GM10847 (cell line): ENCODE measurements around the gene FOXB1.

Experiments used
- POLR2A ChIP-seq: IDR thresholded peaks from 2 replicates; pipeline ENCODE4 v1.6.1; 2011; ENCODE audit not compliant: insufficient read length; ENCODE audit errors: extremely low read depth

Gene FOXB1

DNA sequence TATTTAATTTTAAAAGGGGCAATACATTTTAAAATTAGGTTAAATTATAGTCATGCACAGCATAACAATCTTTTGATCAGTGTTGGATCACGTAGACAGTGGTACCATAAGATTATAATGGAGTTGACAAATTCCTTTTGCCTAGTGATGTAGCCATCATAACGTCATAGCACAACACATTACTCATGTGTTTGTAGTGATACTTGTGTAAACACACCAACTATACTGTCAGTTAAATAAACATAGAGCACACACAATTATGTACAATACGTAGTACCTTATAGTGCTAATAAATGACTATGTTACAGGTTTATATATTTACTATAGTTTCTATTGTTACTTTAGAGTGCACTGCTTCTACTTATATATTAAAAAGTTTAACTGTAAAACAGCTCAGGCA is 31.2 kb downstream of the FOXB1 start:
- no peak for TF ChIP-seq POLR2A

DNA sequence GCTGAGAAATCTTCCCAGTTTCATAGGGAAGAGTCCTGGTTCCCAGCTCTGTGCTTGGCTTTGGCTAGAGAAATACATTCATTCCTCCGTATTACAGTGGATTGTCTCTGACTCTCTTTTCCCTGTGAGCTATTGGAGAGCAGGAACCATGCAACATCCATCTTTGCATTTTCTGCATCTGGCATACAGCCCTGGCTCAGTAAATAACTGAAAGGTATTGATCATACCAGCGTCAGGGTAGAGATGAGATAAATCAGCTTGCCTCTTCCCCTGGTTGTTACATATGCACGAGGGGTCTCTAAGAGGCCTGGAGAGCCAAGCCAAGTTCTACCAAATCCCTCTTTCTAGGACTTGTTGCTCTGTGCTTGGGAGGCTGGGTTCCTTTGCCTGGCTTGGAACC is 35.2 kb downstream of the FOXB1 start:
- no peak for TF ChIP-seq POLR2A

DNA sequence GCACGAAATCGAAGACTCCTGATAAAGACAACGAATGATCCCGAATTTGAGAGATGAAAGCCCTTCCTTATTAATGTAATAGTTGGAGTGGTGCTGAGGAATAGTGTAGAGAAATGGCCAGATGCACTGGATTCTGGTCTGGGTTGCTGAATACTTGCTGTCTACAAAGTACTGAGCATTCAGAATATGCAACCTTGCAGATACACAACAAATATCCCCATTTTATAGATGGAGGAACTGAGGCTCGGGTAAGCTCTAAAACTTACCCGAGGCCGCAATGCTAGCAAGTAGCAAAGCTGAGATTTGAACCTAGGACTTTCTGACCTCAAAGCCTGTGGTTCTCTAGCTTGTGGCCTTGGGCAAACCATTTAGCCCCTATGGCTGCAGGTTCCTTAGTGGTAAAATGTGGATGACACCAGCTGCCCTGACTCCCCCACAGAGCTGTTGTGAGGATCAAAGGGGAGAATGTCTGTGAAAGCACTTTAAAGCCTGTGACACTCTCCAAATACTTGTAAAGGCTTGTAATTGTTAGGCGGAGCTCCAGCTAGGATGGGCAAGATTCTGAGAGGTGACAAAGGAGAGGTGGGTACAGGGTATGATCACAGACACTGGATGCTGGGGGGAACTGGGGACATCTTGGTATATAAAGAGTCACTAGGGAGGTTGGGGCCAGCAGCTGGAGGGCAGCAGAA is 39.8 kb downstream of the FOXB1 start:
- TF ChIP-seq POLR2A = no peak

DNA sequence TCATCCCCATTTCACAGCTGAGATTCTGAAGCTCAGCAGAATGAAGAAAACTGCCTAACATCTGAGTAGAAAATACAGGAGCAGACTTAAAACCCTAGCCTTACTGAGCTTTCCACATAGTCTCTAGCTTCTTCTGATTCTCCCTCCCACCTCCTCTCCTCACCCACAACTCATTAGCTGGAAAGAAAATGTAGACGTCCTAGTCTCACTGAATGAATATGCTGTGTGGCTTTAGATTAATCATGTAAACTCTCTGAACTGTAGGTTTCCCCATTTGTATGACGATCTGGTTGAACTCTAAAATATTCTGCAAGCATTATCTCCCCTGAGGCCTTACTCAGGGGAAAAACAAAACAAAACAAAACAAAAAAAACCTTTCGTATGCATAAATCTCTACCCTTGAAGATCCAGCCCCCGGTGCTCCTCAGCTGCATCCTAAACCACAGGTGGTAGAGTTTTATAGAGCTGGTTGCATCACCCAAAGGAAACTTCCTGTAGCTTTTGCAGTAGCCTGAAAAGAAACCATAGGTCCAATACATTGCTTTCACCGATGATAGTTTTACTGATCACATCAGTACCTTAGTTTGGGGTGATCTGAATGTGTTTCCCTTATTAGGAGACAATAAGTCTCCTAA is 40.6 kb downstream of the FOXB1 start:
- no peak for TF ChIP-seq POLR2A

DNA sequence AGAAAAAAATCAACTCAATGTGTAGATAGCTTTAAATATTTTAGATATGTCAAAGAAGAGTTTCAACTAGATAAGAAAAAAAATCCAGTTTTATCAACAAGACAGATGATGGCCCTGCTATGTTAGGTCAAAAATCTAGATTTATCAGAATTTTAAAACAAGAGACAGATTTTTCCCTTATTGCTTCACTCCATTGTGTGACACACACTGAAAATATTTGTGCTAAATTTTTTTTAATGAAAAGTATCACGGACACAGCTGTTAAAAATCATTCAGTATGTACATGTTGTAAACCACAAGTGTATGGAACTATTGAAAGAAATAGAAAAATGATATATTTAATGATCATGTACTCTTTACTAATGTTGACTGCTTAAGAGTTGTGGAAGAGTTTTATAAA is 43.6 kb downstream of the FOXB1 start:
- TF ChIP-seq POLR2A = no peak

DNA sequence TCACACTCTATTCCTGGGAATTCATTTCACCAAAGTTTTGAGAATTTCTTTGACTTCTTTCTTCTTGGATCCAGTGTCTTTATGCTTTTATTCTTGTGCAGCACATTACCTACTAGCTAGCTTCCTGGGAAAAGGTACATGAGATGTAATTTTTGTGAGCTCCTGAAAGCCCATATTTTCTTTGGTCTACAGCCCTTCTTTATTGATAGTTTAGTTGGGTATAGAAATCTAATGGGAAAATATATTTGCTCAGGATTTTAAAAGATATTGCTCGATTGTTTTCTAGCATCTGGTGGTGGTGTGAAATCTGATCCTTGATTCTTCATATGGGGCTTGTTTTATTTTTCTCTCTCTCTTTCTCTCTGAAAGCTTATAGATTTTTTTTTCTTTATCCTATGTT is 45.8 kb downstream of the FOXB1 start:
- TF ChIP-seq POLR2A = no peak

DNA sequence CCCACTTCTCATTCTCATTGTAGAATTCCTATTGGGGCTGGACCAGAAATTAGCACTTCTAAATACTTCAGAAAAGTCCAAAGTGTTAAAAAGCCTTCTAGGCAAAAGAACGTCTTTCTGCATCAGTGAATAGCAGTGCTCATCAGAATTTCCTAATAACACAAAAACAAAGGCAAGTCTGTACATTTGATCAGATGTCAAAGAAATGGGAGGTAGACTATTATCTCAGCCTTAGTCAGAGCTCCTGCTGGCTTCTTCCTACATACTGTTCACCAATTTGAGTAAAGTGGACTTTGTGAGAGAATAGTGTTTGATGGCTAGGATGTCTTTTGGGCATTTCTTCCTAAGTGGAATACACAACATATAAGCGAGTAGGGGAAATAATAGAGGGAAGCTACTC is 48.7 kb downstream of the FOXB1 start:
- TF ChIP-seq POLR2A = no peak

DNA sequence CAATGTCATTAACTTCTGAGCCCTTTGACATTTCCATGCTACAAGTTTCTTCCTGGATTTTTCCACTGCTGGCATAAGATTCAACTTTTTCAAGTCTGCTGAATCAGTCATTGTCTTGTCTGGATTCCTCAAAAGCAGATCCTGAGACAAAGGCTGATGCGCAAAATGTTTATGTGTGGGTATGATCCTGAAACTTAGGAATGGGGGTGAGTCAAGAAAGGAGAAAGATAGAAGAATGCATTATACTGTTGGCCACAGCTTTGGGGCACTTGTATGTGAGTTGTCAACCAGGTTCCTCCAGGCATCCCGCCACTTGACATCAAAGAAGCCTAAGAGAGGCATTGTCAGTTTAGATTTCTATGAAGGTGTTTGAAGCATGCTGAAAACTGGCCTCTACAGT is 50.4 kb downstream of the FOXB1 start:
- no peak for TF ChIP-seq POLR2A
